Kidney (tissue), 14 donors: Measurements from ENCODE around the gene MLLT1. TPM values are rescaled to one million over a fixed set of nuclear protein-coding genes. Genes with fewer than 3 reads are reported as not detected.
"Not testable (repeated sequence)": the region's sequence is repeated elsewhere in the genome, so short reads cannot be mapped to it uniquely, and the experiment has no call there.

Experiments used
- DNase-seq, 5 donors: peaks; one replicate each; pipeline ENCODE4 v3.0.0-alpha.2; 2013 to 2020
- FAIRE-seq: peaks from 2 replicates; lab custom pipeline; 2012; peaks lifted over from hg19 to GRCh38; lab: Jason Lieb, UNC
- H3K27ac ChIP-seq, 2 donors: one replicate each; pipeline ENCODE4 v1.7.0; 2013; ENCODE audit warnings: low read depth in 2 of 2, low read length in 2 of 2, inconsistent platforms in 1 of 2
- H3K27me3 ChIP-seq: one replicate; pipeline ENCODE4 v1.7.1; 2013; ENCODE audit warnings: low read length, inconsistent platforms; ENCODE audit not compliant: control insufficient read depth, insufficient read depth
- H3K36me3 ChIP-seq, 3 donors: one replicate each; pipeline versions ENCODE4 v1.7.0 to v1.7.1; 2013; ENCODE audit warnings: low read length in 3 of 3, control low read depth in 1 of 3, inconsistent platforms in 1 of 3; ENCODE audit not compliant: insufficient read depth in 3 of 3, control insufficient read depth in 2 of 3
- H3K4me1 ChIP-seq, 3 donors: one replicate each; pipeline versions ENCODE4 v1.7.0 to v1.7.1; 2013; ENCODE audit warnings: low read length in 3 of 3, inconsistent platforms in 1 of 3, low read depth in 1 of 3; ENCODE audit not compliant: control insufficient read depth in 2 of 3, insufficient read depth in 2 of 3
- H3K4me3 ChIP-seq, 3 donors: one replicate each; pipeline versions ENCODE4 v1.7.0 to v1.8.1; 2013; ENCODE audit warnings: low read length in 3 of 3, control low read depth in 1 of 3, inconsistent platforms in 1 of 3
- H3K9ac ChIP-seq, 3 donors: one replicate each; pipeline versions ENCODE4 v1.7.0 to v1.7.1; 2013; ENCODE audit warnings: low read length in 3 of 3, control low read depth in 1 of 3, inconsistent platforms in 1 of 3
- H3K9me3 ChIP-seq, 3 donors: one replicate each; pipeline versions ENCODE4 v1.7.0 to v1.7.1; 2013; ENCODE audit warnings: low read length in 3 of 3, control low read depth in 1 of 3, inconsistent platforms in 1 of 3; ENCODE audit not compliant: control insufficient read depth in 2 of 3, insufficient read depth in 1 of 3
- intact Hi-C: fragments of 100-400 bp; cut with DNase I; formaldehyde crosslinking; loops from one replicate; pipeline ENCODE4 v1.11.1; 2022
- polyA plus RNA-seq: library from polyadenylated mRNA; stranded (reverse); fragments of 350-450 nt; fragmentation: Illumina TruSeq; extraction: RNeasy Lipid Tissue Mini Kit (QIAGEN cat#74804); gene quantifications from one replicate; pipeline ENCODE4 v1.2.3, GENCODE V29; 2014; ENCODE audit warnings: low read depth, low replicate concordance; ENCODE audit not compliant: insufficient read depth
- total RNA-seq: library from RNA; stranded (reverse); fragmentation: NEBNext Ultra II Directional; extraction: Animal tissue kit (Norgen Biotek cat#: 25700); gene quantifications from one replicate; pipeline ENCODE4 v1.2.1, GENCODE V29; 2021
- TF ChIP-seq, protein P1 (sequence below): IDR thresholded peaks from 3 replicates; pipeline ENCODE4 v1.5.1; 2012; ENCODE audit warnings: mild to moderate bottlenecking, moderate library complexity, borderline replicate concordance; ENCODE audit not compliant: insufficient read depth; ENCODE audit errors: extremely low read depth
- donor health status: control.
- donor health status: control.
- donor health status: control.
- donor health status: control.
- donor health status: control.
- donor health status: DM: yes; HTN: yes; CAD: no.
- donor health status: Normal renal cell carcinoma (clear cell type).

MLLT1 gene
- total and polyA plus RNA-seq, 2 donors from 2014 or later = 32.0 to 53.2 TPM

DNA sequence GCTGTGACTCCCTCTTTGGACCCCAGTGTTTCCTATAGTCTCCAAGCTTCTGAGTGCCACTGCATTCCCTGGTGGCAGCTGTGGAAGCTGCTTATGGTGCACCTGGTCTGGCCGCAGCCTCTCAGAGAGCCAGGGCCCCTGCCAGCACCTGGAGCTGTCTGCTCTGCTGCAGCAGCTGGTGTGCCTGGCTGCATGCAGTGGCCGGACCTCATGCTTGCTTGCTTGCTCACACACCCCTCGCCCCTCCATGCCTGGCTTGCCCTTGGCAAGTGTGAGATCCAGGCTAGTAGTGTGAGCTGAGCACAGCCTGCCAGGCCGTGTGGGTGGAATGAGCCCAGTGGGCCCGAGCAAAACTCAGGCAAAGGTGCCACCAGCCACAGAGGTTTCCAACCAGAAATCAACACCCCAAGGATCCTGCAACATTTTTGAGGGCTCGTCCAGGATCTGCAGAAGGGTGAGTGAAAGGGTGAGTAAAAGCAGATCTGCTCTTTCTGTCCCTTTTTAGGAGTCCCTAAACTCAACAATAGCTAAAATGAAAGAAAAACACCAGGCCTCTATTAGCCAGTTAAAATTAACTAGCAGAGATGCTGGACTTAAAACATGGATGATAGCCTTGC, 7.6 kb upstream of the MLLT1 start:
- peaks cover 1 to 43% (median 14%) of the 10 kb centered on the region in 3 donors for H3K9me3 ChIP-seq
- intact Hi-C loops = no loop called here
- no peaks in the 10 kb centered on the region for H3K4me1 ChIP-seq
- H3K9ac ChIP-seq = no peak overlapping the region
- FAIRE-seq (no peak), DNase-seq (peak in 1 of 5 donors; percentile 21)
- H3K27me3 ChIP-seq = no peaks in the 10 kb centered on the region
- TF ChIP-seq, protein P1, sequence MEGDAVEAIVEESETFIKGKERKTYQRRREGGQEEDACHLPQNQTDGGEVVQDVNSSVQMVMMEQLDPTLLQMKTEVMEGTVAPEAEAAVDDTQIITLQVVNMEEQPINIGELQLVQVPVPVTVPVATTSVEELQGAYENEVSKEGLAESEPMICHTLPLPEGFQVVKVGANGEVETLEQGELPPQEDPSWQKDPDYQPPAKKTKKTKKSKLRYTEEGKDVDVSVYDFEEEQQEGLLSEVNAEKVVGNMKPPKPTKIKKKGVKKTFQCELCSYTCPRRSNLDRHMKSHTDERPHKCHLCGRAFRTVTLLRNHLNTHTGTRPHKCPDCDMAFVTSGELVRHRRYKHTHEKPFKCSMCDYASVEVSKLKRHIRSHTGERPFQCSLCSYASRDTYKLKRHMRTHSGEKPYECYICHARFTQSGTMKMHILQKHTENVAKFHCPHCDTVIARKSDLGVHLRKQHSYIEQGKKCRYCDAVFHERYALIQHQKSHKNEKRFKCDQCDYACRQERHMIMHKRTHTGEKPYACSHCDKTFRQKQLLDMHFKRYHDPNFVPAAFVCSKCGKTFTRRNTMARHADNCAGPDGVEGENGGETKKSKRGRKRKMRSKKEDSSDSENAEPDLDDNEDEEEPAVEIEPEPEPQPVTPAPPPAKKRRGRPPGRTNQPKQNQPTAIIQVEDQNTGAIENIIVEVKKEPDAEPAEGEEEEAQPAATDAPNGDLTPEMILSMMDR = no peak
- H3K36me3 ChIP-seq = no peaks in the 10 kb centered on the region
- peak overlapping the region in 1 of 3 donors; percentile 5 for H3K4me3 ChIP-seq
- H3K27ac ChIP-seq = no peak overlapping the region

DNA sequence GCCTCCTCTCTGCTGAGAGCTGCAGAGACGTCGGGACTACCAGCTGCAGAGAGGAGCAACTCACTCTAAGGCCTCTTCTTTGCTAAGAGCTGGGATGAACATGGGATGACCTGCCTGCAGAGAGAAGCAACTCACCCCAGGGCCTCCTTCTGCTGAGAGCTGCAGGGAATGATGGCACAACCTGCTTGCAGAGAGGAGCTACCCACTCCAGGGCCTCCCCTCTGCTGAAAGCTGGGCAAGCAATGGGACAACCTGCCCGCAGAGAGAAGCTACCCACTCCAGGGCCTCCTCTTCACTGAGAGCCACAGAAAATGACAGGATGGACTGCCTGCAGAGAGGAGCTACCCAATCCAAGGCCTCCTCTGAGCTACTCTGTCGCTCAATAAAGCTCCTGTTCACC, 6.9 kb upstream of the MLLT1 start:
- H3K4me3 ChIP-seq = no peak overlapping the region
- H3K9ac ChIP-seq = no peak overlapping the region
- H3K27me3 ChIP-seq = no peaks in the 10 kb centered on the region
- H3K27ac ChIP-seq = no peak overlapping the region
- no peak for DNase-seq
- TF ChIP-seq, protein P1 = no peak
- H3K36me3 ChIP-seq = no peaks in the 10 kb centered on the region
- intact Hi-C loops = no loop called here
- H3K4me1 ChIP-seq = no peaks in the 10 kb centered on the region
- FAIRE-seq = no peak
- H3K9me3 ChIP-seq = peaks cover 0 to 36% (median 11%) of the 10 kb centered on the region in 3 donors

DNA sequence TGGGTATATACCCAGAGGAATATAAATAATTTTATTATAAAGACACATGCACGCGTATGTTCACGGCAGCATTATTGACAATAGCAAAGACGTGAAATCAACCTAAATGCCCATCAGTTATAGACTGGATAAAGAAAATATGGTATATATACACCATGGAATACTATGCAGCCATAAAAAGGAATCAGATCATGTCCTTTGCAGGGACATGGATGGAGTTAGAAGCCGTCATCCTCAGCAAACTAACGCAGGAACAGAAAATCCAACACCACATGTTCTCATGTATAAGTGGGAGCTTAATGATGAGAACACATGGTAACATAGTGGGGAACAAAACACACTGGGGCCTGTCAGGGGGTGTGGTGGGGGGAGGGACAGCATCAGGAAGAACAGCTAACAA, 2.6 kb upstream of the MLLT1 start:
- intact Hi-C loops, FAIRE-seq, H3K27me3 ChIP-seq: not testable (repeated sequence)

DNA sequence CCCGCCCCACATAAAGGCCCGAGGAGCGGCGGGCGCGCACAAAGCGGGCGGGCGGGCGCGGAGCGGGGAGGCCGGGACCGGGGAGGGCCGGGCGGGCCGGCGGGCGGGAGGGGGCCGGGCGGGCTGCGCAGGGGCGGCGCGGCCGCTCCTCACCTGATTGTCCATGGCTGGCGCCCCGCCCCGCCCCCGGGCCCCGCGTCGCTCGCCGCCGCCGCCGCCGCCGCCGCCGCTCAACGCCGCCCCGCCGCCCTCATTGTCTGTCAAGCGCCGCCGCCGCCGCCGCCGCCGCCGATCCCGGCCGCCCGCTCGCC, 200 bp downstream of the MLLT1 start:
- intact Hi-C loops = no loop called here
- no peak for FAIRE-seq
- DNase-seq = no peak
- Histone ChIP-seq H3K4me1 (peaks cover 0 to 33% (median 31%) of the 10 kb centered on the region in 3 donors), H3K27me3 (no peaks in the 10 kb centered on the region), H3K4me3 (peak overlapping the region in 1 of 3 donors; percentile 76), H3K27ac (peak overlapping the region; percentile 45 to 55), H3K9ac (peak overlapping the region in 1 of 3 donors; percentile 88), H3K9me3 (no peaks in the 10 kb centered on the region), H3K36me3 (no peaks in the 10 kb centered on the region)
- TF ChIP-seq, protein P1 = no peak

More for the DNA sequence above, 2.6 kb upstream of the MLLT1 start:
- peaks cover 0 to 16% (median 13%) of the 10 kb centered on the region in 3 donors for H3K4me1 ChIP-seq
- not testable (repeated sequence) for H3K9ac ChIP-seq, H3K4me3 ChIP-seq, H3K9me3 ChIP-seq, DNase-seq, H3K36me3 ChIP-seq, H3K27ac ChIP-seq
